A549 treated with Mapracorat at 1 μM for 4 hours (cell line): ENCODE data around the gene SNRPN. TPM values are rescaled to one million over a fixed set of nuclear protein-coding genes. Genes with fewer than 3 reads are reported as not detected.

Source experiments
- total RNA-seq: library from RNA; stranded (reverse); fragments of 200-300 nt; extraction: Qiagen RNA extraction; gene quantifications from 5 replicates; pipeline ENCODE4 v1.2.3, GENCODE V29; 2022

Gene SNRPN
- total RNA-seq = 95.9 to 102 TPM (median 96.5 TPM) in 5 replicates

GRCh38 chr15:24954783-24955530 is at the start of gene SNRPN, which contains the start of gene SNURF:
TSS of gene SNRPN (plus strand) at chr15:24954987. CDS start at chr15:24974454, 19,467 bp downstream.
TSS of gene SNURF (plus strand) at chr15:24954987. CDS start at chr15:24955049, 62 bp downstream.

Other genes with a start within 250 kb of the SNRPN start
- gene SNURF, start within 50 bp of the SNRPN start, total RNA-seq = 8.8 to 20.6 TPM (median 13.7 TPM) in 5 replicates